ENCODE results near the gene HTT. TPM values are rescaled to one million over a fixed set of nuclear protein-coding genes. Genes with fewer than 3 reads are reported as not detected.
"Not testable (repeated sequence)": the region's sequence is repeated elsewhere in the genome, so short reads cannot be mapped to it uniquely, and the experiment has no call there.

HTT gene
- total RNA-seq, 1 donor from 2014 or later: 72.0 TPM

GRCh38 chr4:3157366-3157765, 82.9 kb downstream of the HTT start:
- no peak overlapping the region for H3K4me3 Mint-ChIP-seq
- H3K27me3 Mint-ChIP-seq (ENCODE audit: low read depth): no peaks in the 10 kb centered on the region
- peaks cover 38% of the 10 kb centered on the region for H3K36me3 Mint-ChIP-seq (ENCODE audit: low read depth)

DNA sequence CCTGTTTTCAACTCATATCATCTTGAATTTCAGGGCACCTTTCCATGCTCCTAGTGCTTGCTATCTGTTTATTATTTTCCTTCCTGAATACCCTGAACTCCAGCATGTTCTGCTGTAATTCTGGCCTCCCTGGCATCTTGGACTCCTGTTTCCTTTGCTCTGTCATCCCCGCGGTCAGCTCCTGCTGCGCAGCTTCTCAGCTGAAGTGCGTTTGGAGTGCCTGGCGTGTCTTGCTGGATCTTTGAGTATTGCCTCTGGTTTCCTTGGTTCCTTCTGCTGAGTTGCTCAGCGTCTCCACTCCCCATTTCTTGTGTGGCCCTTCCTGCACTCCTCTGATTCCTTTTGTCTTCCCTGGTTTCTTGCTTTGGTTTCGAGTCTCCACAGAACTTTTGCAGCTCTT, 84.4 kb downstream of the HTT start:
- Mint-ChIP-seq H3K36me3 (ENCODE audit: low read depth) (peaks cover 49% of the 10 kb centered on the region), H3K9me3 (peaks cover 15% of the 10 kb centered on the region), H3K27ac (ENCODE audit: unreplicated experiment) (peak overlapping the region; percentile 16), H3K27me3 (ENCODE audit: low read depth) (no peaks in the 10 kb centered on the region), H3K4me1 (no peaks in the 10 kb centered on the region), H3K4me3 (no peak overlapping the region)
- TF ChIP-seq CTCF (conservative IDR thresholded peaks at IDR 0.05): no peak
- no peak for DNase-seq (ENCODE audit: low read depth, low spot score)

More at GRCh38 chr4:3157366-3157765, 82.9 kb downstream of the HTT start:
- Mint-ChIP-seq H3K4me1 (no peaks in the 10 kb centered on the region), H3K9me3 (peaks cover 9% of the 10 kb centered on the region), H3K27ac (ENCODE audit: unreplicated experiment) (peak overlapping the region; percentile 7)
- DNase-seq (ENCODE audit: low read depth, low spot score): no peak
- no peak for TF ChIP-seq CTCF (conservative IDR thresholded peaks at IDR 0.05)

GRCh38 chr4:3160438-3160837, 86.0 kb downstream of the HTT start:
- peaks cover 20% of the 10 kb centered on the region for H3K9me3 Mint-ChIP-seq
- H3K27me3 Mint-ChIP-seq (ENCODE audit: low read depth): no peaks in the 10 kb centered on the region
- peaks cover 56% of the 10 kb centered on the region for H3K36me3 Mint-ChIP-seq (ENCODE audit: low read depth)
- no peak for TF ChIP-seq CTCF (conservative IDR thresholded peaks at IDR 0.05)
- no peak for DNase-seq (ENCODE audit: low read depth, low spot score)
- no peak overlapping the region for H3K4me3 Mint-ChIP-seq
- no peaks in the 10 kb centered on the region for H3K4me1 Mint-ChIP-seq
- H3K27ac Mint-ChIP-seq (ENCODE audit: unreplicated experiment): no peak overlapping the region

GRCh38 chr4:3161044-3161443, 86.6 kb downstream of the HTT start:
- not testable (repeated sequence) for H3K4me3 Mint-ChIP-seq; H3K4me1 Mint-ChIP-seq; H3K27ac Mint-ChIP-seq (ENCODE audit: unreplicated experiment); H3K27me3 Mint-ChIP-seq (ENCODE audit: low read depth); DNase-seq (ENCODE audit: low read depth, low spot score)
- peaks cover 60% of the 10 kb centered on the region for H3K36me3 Mint-ChIP-seq (ENCODE audit: low read depth)
- peaks cover 20% of the 10 kb centered on the region for H3K9me3 Mint-ChIP-seq

- H3K4me3 Mint-ChIP-seq; H3K4me1 Mint-ChIP-seq; H3K27me3 Mint-ChIP-seq (ENCODE audit: low read depth); DNase-seq (ENCODE audit: low read depth, low spot score): not testable (repeated sequence)
- Mint-ChIP-seq H3K9me3 (peaks cover 26% of the 10 kb centered on the region), H3K36me3 (ENCODE audit: low read depth) (peaks cover 79% of the 10 kb centered on the region), H3K27ac (ENCODE audit: unreplicated experiment) (peak overlapping the region; percentile 31)
These were observed 92.0 kb downstream of the HTT start for GRCh38 chr4:3166434-3166833.

- Mint-ChIP-seq H3K27me3 (ENCODE audit: low read depth) (no peaks in the 10 kb centered on the region), H3K9me3 (peaks cover 12% of the 10 kb centered on the region), H3K27ac (ENCODE audit: unreplicated experiment) (no peak overlapping the region), H3K4me3 (no peak overlapping the region), H3K4me1 (no peaks in the 10 kb centered on the region), H3K36me3 (ENCODE audit: low read depth) (peaks cover 69% of the 10 kb centered on the region)
- TF ChIP-seq CTCF (conservative IDR thresholded peaks at IDR 0.05): no peak
- DNase-seq (ENCODE audit: low read depth, low spot score): no peak
These were observed 93.5 kb downstream of the HTT start for GRCh38 chr4:3168029-3168428.

Data from neural crest cell (in vitro differentiated cells).